Hepatocyte (in vitro differentiated cells): ENCODE data around the gene ALDH7A1. TPM values are rescaled to one million over a fixed set of nuclear protein-coding genes. Genes with fewer than 3 reads are reported as not detected.
A peak's percentile ranks its signal among the peaks of the same experiment; 100 is the strongest.

Experiments used
- DNase-seq: peaks from one replicate; pipeline ENCODE4 v3.0.0-alpha.2; 2016; ENCODE audit warnings: low spot score
- H2AFZ ChIP-seq: fragments of 200-600 bp; sonication (generic); 2 replicates; pipeline ENCODE4 v1.6.0; 2016; ENCODE audit warnings: antibody characterized with exemption, mild to moderate bottlenecking
- H3K27ac ChIP-seq: fragments of 200-600 bp; sonication (generic); 2 replicates; pipeline ENCODE4 v1.5.1; 2016; ENCODE audit warnings: mild to moderate bottlenecking
- H3K27me3 ChIP-seq: fragments of 200-600 bp; sonication (generic); 2 replicates; pipeline ENCODE4 v1.6.1; 2016
- H3K36me3 ChIP-seq: fragments of 200-600 bp; sonication (generic); replicated peaks from 2 replicates; pipeline ENCODE4 v1.5.1; 2016; ENCODE audit warnings: low read depth; ENCODE audit not compliant: insufficient read depth
- H3K4me1 ChIP-seq: fragments of 200-600 bp; sonication (generic); 2 replicates; pipeline ENCODE4 v1.5.1; 2016; ENCODE audit warnings: mild to moderate bottlenecking, moderate library complexity; ENCODE audit not compliant: insufficient read depth
- H3K4me2 ChIP-seq: fragments of 200-600 bp; sonication (generic); 2 replicates; pipeline ENCODE4 v1.6.0; 2016
- H3K4me3 ChIP-seq: fragments of 200-600 bp; sonication (generic); 2 replicates; pipeline ENCODE4 v1.5.1; 2016; ENCODE audit warnings: mild to moderate bottlenecking
- H3K79me2 ChIP-seq: fragments of 200-600 bp; sonication (generic); 2 replicates; pipeline ENCODE4 v1.6.0; 2017; ENCODE audit warnings: mild to moderate bottlenecking
- H3K9me2 ChIP-seq: fragments of 200-600 bp; sonication (generic); replicated peaks from 2 replicates; pipeline ENCODE4 v1.6.0; 2017; ENCODE audit warnings: mild to moderate bottlenecking; ENCODE audit not compliant: insufficient read depth
- H3K9me3 ChIP-seq: fragments of 200-600 bp; sonication (generic); 2 replicates; pipeline ENCODE4 v1.5.1; 2016; ENCODE audit warnings: low read depth, mild to moderate bottlenecking
- H4K20me1 ChIP-seq: fragments of 200-600 bp; sonication (generic); 2 replicates; pipeline ENCODE4 v1.6.0; 2016; ENCODE audit warnings: mild to moderate bottlenecking; ENCODE audit not compliant: insufficient read depth, poor library complexity, severe bottlenecking
- EZH2 ChIP-seq: fragments of 200-600 bp; sonication (generic); IDR thresholded peaks from 2 replicates; pipeline ENCODE4 v1.6.1; 2016; ENCODE audit warnings: antibody characterized with exemption, mild to moderate bottlenecking, borderline replicate concordance
- EZH2phosphoT487 ChIP-seq: fragments of 200-600 bp; sonication (generic); IDR thresholded peaks from one replicate; pipeline ENCODE4 v1.6.1; 2018; ENCODE audit warnings: antibody characterized with exemption, mild to moderate bottlenecking, low read depth, moderate library complexity; ENCODE audit not compliant: unreplicated experiment, severe bottlenecking
- WGBS: methylation state at CpG from one replicate; pipeline ENCODE4 v1.1.6; 2016; ENCODE audit warnings: low lambda C conversion rate; ENCODE audit errors: missing lambda C conversion rate; 5-methylcytosine and 5-hydroxymethylcytosine counted together
- polyA plus RNA-seq: library from polyadenylated mRNA; unstranded; fragments of >200 nt; fragmentation: Nextera tagmentation; extraction: Ambion mirVana; gene quantifications from 2 replicates; pipeline ENCODE4 v1.2.1, GENCODE V29; 2016
- total RNA-seq: library from RNA; depleted of rRNA; stranded (reverse); fragments of >200 nt; gene quantifications from 2 replicates; pipeline ENCODE4 v1.2.3, GENCODE V29; 2014
- TF ChIP-seq, protein P1 (sequence below): fragments of 200-600 bp; sonication (generic); IDR thresholded peaks from 2 replicates; pipeline ENCODE4 v1.5.1; 2016; ENCODE audit warnings: antibody characterized with exemption, mild to moderate bottlenecking; ENCODE audit not compliant: poor library complexity

The ALDH7A1 gene
- total and polyA plus RNA-seq, 2 experiments from 2014 or later = 50.0 to 107 TPM

DNA sequence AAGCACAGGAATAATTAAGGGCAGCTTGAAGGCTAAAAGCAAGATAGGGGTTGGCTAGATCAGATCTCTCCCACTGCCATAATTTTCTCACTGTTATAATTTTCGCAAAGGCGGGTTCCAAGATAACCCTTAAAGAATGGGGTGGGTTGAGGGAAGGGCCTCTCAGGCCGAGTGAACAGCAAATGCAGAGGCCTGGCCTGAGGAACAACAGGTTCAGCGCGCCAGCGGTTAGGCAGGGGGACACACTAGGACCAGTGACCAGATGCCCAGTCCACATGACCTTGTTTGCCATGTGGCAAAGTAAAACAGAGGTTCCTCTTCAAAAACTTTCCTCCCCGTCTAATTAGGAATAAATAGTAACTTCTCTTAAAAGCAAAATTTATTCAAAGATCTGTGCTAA is 4.5 kb upstream of the ALDH7A1 start:
- peaks cover 36% of the 10 kb centered on the region for H3K79me2 ChIP-seq
- no peaks in the 10 kb centered on the region for H3K36me3 ChIP-seq
- 98% methylated on average over 7 of the region's 7 CpGs for WGBS
- H3K4me2 ChIP-seq = peak overlapping the region; percentile 76
- TF ChIP-seq EZH2 (no peak), EZH2phosphoT487 (no peak)
- TF ChIP-seq, protein P1, sequence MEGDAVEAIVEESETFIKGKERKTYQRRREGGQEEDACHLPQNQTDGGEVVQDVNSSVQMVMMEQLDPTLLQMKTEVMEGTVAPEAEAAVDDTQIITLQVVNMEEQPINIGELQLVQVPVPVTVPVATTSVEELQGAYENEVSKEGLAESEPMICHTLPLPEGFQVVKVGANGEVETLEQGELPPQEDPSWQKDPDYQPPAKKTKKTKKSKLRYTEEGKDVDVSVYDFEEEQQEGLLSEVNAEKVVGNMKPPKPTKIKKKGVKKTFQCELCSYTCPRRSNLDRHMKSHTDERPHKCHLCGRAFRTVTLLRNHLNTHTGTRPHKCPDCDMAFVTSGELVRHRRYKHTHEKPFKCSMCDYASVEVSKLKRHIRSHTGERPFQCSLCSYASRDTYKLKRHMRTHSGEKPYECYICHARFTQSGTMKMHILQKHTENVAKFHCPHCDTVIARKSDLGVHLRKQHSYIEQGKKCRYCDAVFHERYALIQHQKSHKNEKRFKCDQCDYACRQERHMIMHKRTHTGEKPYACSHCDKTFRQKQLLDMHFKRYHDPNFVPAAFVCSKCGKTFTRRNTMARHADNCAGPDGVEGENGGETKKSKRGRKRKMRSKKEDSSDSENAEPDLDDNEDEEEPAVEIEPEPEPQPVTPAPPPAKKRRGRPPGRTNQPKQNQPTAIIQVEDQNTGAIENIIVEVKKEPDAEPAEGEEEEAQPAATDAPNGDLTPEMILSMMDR = no peak
- no peaks in the 10 kb centered on the region for H3K27me3 ChIP-seq
- peaks cover 16% of the 10 kb centered on the region for H3K4me1 ChIP-seq
- no peaks in the 10 kb centered on the region for H4K20me1 ChIP-seq
- H3K9me3 ChIP-seq = no peaks in the 10 kb centered on the region
- no peaks in the 10 kb centered on the region for H3K9me2 ChIP-seq
- peak overlapping the region; percentile 95 for H3K27ac ChIP-seq
- H3K4me3 ChIP-seq = no peak overlapping the region
- no peak for DNase-seq
- H2AFZ ChIP-seq = peak overlapping the region; percentile 100

DNA sequence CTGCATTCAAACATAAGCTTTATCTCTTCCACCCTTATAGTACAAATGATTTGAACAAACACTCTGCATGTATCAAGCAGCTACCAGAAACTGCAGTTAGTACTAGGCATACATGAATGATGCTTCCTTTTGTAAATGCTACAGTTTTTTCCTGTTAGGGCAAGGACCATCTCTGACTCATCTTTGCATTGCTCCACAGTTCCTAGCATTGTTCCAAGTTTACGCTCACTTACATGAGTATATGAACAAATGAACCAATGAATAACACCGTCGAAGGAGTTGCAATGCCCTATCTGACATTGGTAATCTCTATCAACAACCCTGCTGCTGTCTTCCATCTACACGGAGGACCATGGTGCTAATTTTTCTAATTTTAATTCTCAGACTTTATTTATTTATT is 2.1 kb upstream of the ALDH7A1 start:
- Histone ChIP-seq H3K4me2 (no peak overlapping the region), H3K27ac (no peak overlapping the region), H3K4me3 (no peak overlapping the region), H2AFZ (no peak overlapping the region), H3K9me3 (no peaks in the 10 kb centered on the region), H3K36me3 (no peaks in the 10 kb centered on the region), H4K20me1 (no peaks in the 10 kb centered on the region), H3K79me2 (peaks cover 30% of the 10 kb centered on the region), H3K9me2 (no peaks in the 10 kb centered on the region), H3K4me1 (peaks cover 24% of the 10 kb centered on the region), H3K27me3 (no peaks in the 10 kb centered on the region)
- no peak for TF ChIP-seq EZH2phosphoT487
- no peak for TF ChIP-seq EZH2
- TF ChIP-seq, protein P1 = no peak
- 98% methylated on average over 4 of the region's 4 CpGs for WGBS
- DNase-seq = no peak

DNA sequence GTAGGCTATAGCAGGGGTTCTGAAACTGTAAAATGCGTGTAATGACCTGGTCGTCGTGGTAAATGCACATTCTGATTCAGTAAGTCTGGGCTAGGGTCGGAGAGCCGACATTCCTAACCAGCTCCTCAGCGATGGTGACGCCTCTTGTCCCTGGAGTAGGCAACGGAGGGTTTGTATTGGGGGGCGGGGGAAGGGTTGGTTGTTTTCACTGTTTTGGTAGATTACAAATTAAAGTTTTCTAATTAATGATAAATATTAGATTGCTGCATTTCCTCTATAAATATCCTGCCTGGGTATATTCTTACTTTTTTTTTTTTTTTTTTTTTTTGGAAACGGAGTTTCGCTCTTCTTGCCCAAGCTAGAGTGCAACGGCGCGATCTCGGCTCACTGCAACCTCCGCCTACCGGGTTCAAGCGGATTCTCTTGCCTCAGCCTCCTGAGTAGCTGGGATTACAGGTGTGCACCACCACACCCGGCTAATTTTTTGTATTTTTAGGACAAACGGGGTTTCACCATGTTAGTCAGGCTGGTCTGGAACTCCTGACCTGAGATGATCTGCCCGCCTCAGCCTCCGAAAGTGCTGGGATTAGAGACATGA is 566 bp upstream of the ALDH7A1 start:
- TF ChIP-seq EZH2phosphoT487 (no peak), EZH2 (no peak)
- TF ChIP-seq, protein P1 = no peak
- DNase-seq = no peak

DNA sequence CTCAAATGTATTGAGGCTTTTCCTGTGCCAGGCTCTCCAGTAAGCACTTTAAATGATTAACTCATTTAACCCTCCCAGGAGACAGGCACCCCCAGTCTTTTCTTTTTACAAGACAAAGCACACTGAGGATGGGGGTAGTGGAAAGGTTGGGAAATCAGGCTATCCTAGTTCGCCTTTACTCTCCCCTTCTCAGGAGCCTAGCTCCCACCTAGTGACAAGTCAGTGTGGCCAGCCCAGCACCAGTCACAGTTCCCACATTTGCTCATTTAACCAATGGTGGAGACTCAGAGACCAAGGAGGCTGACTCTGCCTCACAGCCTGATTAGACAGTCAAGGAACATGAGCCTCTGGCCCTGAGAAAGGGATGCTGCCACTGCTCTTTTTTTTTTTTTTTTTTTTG is 3.5 kb downstream of the ALDH7A1 start:
- Histone ChIP-seq H3K4me2 (no peak overlapping the region), H3K27ac (no peak overlapping the region), H3K4me3 (no peak overlapping the region), H3K4me1 (peaks cover 12% of the 10 kb centered on the region), H3K27me3 (no peaks in the 10 kb centered on the region), H3K79me2 (peaks cover 26% of the 10 kb centered on the region), H3K9me3 (no peaks in the 10 kb centered on the region), H2AFZ (no peak overlapping the region), H3K36me3 (no peaks in the 10 kb centered on the region), H4K20me1 (no peaks in the 10 kb centered on the region), H3K9me2 (no peaks in the 10 kb centered on the region)
- TF ChIP-seq, protein P1 = no peak
- TF ChIP-seq EZH2 (no peak), EZH2phosphoT487 (no peak)
- WGBS = 93% methylated on average over 1 of the region's 1 CpG
- DNase-seq = no peak

More for the DNA sequence above, 566 bp upstream of the ALDH7A1 start:
- Histone ChIP-seq H3K79me2 (peaks cover 26% of the 10 kb centered on the region), H3K9me3 (no peaks in the 10 kb centered on the region), H3K4me3 (peak overlapping the region; percentile 41), H3K27ac (peak overlapping the region; percentile 65), H2AFZ (peak overlapping the region; percentile 81), H3K36me3 (no peaks in the 10 kb centered on the region), H3K4me2 (peak overlapping the region; percentile 73), H3K27me3 (no peaks in the 10 kb centered on the region), H3K9me2 (no peaks in the 10 kb centered on the region), H3K4me1 (peaks cover 18% of the 10 kb centered on the region), H4K20me1 (no peaks in the 10 kb centered on the region)
- 60% methylated on average over 22 of the region's 22 CpGs for WGBS
